Measurements from ENCODE around the gene DCST2.

Gene DCST2

DNA sequence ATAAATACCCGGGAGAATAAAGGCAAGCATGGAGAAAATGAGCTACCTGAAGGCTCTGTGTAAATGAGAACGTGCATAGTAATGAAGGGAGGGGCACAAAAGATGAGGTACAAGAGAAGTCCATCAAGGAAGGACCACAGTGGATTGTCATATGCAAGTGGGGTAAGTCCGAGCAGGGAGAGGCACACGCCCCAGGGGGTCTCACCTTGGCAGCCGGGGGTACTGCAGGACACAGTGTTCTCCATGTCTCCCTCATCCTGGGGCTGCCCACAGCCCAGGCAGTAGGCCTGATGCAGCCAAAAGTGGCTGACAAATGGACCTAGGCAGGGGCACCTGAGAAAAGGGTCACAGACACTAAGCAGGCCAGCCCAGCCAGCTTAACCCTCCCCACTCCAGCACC, 10.0 kb downstream of the DCST2 start:
- DNase-seq, result no peak

DNA sequence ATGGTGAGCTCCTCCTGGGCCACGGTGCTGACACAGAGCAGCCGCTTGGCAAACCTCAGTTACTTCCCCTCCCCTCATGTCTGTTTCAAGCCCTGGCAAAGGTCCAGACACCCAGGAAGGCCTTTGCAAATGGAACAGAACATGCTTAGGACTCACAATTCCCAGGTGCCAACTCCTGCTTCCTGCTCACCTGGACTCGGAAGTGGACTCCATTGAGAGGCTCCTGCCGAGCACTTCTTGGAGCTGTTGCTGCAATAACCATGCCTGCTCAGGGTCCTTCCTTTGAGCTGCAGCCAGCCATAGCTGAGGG, 10.7 kb downstream of the DCST2 start:
- DNase-seq, result no peak

DNA sequence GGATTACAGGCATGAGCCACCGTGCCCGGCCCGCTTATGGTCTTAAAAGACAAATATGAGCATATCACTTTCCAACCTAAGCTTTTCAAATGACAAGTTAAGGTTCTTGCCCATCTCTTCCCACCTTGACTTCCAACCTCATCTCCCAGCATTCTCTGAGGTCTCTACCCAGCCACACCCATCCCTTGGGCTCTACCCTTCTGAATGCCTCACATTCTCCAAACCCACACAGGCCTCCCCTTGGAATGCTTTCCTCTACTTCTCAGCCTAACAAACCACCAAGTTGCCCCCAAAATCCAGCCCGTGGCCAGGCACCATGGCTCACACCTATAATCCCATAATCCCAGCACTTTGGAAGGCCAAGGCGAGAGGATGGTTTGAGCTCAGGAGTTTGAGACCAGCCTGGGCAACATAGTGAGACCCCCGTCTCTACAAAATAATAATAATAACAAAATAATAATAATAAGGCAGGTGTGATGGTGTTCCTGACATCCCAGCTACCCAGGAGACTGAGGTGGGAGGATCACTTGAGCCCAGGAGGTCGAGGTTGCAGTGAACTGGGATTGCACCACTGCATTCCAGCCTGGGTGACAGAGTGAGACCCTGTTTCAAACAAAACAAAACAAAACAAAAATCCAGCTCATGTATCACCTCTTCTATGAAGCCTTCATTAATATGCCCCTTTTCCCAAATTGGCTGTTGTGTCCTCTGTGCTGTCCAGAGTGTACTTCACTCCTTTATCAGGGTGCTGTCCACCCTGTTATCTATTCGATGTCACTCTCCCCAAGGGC, 11.2 kb downstream of the DCST2 start:
- no peak for DNase-seq

DNA sequence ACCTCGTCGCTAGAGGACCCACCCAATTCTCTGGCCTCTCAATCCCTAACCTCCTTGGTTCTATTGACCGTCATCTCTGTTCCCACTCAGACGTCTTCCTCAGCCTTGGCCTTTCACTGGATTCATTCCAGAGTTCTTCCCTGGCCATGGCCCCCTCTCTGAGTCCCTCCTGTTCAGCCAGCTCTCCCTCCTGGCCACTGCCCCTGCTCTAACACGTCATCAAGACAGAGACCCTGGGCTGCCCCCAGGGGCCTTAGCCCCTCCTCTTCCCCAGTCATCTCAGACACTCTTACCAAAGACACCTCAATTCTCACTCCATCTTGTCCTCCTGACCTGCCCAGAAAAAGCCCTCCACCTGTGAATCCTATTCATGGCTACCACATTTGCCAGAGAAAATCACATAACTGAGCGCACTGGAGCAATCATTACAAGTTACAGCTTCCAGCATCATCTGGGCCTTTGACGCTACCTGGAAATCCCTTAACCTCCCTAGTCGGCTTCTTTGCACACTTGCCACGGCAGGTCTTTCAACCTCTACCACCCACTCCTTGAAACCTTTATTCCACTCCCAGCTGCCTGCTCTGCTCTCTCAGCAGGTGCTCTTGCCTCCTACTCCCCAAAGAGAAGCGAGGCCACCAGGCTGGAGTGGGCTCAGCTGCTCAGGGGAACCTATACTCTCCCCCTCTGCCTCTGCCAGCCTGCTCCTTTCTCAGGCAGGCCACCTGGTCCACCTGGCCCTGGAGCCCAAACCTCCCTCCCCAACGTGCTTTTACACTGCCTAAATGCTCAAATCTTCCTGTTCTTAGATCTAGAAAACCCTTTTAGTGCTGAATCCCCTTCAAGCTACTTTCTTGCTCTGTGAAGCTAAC, 14.0 kb downstream of the DCST2 start:
- DNase-seq, result no peak

DNA sequence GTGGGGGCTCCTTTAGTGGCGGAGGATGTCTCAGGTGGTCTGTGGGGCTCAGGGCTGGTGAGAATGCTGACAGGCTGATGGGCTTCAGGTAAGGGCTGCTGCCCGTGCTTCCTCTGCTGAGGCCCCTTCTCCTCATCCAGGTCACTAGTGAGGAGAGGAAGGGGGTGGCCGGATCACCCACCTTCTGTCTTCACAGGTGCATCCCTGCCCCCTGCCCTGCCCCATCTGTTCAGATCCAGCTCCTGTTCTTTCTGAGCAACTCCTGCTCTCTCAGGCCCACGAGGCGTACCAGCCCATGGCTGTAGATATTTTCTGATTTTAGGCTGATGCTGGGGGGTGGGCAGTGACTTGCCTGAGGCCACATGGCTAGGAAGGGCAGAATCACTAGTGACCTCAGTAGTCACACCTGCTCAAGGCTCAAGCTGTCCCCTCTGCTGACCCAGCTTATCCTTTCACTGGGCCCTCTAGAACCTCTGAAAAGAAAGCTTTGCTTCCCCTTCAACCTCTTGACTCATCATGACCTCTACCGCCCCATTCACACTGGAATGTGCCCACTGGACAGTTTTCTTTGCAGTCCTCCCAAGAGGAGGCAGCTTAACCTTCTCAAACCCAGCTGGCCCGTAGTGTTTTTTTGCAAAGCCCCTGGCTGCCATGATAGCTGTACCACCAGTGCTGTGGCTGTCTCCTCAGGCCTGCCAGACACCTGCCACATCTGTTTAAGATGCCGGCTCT, 14.8 kb downstream of the DCST2 start:
- no peak for DNase-seq

DNA sequence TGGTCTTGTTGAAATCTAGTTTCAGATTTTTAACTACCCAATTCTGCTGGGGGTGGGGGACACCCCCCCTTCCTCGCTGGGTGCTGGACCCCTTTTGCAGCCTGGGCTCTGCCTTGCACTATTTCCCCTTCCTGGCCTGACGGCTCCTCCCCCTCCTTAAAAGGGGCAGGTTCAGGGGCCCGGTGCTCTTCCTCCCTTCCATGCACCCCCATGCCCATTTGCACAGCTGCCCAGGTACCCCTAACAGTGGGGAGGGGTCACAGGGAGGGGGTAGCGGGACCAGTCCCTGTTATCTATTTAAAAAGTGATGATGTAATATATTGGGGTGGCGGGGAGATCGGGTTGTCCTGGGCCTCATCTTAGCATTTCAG, 15.7 kb downstream of the DCST2 start:
- DNase-seq, result no peak

DNA sequence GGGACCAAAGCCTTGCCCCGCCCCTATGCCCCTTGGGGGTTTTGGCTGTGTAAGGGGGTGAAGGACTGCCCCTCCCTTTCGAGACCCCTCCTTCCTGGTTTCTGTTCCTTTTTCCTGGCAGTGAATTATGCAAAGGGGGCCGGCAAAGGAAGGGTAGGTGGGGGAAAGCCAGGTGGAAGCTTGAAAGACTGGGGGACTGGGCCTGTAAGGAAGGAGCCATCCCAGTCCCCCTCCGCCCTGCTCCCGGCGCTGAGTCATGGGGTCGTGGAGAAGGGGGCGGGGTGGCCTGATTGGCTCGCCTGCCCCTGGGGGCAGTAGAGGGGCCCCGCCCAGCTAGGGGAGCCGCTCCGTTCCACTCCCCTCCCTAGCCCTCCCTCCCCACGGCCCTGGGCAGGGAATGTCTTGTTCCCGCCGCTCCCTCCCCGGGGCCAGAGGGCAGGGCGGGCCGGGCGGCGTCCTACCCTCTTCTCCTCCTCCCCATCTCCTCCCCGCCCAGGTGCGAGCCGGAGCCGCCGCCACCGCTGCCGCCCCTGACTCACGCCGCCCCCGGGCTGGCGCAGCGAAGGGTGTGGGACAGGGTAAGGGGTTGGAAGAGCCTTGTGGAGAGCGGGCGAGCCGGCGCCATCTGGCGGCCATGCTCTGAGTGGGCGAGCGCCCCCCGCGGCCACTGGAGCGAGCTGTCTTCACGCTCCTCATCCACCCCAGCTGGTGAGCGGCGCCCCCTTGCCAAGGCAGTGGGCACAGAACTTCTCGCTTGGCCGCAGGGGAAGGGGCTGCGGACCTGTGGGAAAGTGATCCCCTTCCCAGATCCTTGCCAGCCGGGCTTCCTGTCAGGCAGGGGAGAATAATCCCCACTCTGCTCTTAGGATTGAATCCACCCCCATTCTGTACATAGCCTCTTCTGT, 16.3 kb downstream of the DCST2 start:
- DNase-seq, result peak; percentile 83

DNA sequence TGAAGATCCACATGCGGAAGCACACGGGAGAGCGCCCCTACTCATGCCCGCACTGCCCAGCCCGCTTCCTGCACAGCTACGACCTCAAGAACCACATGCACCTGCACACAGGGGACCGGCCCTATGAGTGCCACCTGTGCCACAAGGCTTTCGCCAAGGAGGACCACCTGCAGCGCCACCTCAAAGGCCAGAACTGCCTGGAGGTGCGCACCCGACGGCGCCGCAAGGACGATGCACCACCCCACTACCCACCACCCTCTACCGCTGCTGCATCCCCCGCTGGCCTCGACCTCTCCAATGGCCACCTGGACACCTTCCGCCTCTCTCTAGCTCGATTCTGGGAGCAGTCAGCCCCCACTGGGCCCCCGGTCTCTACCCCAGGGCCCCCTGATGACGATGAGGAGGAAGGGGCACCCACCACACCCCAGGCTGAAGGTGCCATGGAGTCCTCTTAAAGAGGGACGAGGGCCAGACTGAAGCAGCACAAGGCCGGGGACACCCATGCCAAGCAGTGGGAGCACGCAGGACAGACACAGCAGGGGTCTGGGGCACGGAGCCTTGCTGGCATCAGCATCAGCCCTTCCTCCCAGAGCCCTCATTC, 17.2 kb downstream of the DCST2 start:
- DNase-seq, result no peak

DNA sequence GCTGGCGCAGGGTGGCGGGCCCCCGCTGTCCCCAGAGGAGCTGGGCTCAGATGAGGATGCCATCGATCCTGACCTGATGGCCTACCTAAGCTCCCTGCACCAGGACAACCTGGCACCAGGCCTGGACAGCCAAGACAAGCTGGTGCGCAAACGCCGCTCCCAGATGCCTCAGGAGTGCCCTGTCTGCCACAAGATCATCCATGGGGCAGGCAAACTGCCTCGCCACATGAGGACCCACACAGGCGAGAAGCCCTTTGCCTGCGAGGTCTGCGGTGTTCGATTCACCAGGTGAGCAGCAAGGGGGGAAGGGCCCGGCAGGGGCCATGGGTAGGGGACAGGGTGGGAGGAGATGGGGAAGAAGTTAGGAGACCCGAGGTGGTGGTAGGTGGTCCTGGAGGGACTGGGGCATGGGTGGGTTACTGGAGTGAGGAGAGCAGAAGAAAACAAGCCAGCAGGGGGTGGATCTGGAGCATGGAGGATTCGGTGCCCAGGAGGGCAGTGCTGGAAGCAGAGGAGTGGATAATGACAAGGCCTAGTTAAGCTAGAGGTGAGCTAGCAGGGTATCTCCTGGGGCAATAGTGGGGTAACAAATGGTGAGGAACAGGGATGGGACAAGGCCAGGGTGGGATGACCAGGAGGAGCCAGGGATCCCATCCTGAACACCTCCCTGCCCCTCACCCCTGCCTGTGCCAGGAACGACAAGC, 17.9 kb downstream of the DCST2 start:
- no peak for DNase-seq

DNA sequence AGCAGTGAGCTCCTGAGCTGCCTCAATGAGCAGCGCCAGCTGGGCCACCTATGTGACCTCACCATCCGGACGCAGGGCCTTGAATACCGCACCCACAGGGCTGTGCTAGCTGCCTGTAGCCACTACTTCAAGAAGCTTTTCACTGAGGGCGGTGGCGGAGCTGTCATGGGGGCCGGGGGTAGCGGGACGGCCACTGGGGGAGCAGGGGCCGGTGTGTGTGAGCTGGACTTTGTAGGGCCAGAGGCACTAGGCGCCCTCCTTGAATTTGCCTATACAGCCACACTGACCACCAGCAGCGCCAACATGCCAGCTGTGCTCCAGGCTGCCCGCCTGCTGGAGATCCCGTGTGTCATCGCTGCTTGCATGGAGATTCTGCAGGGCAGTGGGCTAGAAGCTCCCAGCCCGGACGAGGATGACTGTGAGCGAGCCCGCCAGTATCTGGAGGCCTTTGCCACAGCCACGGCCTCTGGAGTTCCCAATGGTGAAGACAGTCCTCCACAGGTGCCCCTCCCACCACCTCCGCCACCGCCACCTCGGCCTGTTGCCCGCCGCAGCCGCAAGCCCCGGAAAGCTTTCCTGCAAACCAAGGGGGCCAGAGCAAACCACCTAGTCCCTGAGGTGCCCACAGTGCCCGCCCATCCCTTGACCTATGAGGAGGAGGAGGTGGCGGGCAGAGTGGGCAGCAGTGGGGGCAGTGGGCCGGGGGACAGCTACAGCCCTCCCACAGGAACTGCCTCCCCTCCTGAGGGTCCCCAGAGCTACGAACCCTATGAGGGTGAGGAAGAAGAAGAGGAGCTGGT, 18.7 kb downstream of the DCST2 start:
- DNase-seq, result no peak

DNA sequence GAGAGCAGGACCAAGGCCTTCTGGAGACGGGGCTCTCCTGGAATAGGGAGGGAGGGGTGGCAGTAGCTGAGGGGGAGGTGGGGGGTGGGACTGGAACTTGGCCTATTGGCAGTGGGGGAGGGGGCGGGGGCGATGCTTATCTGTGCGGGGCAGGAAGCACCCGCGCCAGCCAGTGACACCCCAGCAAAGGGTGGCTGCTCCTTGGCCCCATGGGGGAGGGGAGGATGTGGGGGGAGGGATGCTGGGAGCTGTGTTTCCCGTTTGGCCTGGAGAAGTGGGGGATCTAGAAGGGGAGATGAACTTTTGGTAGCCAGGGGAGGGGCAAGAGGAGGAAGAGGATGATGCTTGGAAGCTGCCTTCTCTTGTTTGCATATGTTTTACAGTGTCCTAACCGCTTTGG, 19.9 kb downstream of the DCST2 start:
- no peak for DNase-seq

DNA sequence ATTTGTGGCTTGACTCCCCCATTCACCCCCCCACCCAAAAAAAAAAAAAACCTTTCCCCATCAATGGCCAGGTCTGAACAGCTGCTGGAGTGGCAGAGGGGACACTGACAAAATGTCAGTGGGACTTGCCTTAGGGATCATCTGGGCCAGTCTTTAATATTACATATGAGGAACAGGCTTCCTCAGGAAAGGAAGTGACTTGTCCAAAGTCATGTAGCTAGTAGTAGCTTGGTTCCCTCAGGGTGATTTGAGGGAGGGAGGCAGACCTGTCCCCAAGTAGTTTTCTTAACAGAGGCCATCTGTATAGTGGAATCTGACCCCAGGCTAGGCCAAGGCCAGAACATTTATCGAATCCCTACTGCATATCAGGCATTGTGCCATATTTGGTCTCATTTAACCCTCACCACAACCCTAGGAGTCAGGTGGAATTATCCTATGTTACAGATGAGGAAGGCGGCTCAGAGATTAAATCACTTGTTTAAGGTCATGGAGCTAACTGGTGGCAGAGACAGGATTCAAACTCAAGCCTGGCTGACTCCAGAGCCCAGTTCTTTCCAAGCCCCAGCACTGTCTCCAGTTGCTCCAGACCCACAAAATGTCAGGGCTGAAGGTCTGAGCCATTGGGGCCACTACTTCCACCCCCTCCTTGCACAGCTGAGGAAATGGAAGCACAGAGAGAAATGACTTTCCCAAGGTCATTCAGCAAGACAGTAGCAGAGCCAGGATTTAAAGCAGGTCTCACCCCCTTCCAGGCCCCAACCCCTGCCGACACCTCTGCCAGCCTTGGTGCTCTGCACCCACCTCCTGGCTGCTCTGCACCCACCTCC, 20.6 kb downstream of the DCST2 start:
- DNase-seq, result no peak

DNA sequence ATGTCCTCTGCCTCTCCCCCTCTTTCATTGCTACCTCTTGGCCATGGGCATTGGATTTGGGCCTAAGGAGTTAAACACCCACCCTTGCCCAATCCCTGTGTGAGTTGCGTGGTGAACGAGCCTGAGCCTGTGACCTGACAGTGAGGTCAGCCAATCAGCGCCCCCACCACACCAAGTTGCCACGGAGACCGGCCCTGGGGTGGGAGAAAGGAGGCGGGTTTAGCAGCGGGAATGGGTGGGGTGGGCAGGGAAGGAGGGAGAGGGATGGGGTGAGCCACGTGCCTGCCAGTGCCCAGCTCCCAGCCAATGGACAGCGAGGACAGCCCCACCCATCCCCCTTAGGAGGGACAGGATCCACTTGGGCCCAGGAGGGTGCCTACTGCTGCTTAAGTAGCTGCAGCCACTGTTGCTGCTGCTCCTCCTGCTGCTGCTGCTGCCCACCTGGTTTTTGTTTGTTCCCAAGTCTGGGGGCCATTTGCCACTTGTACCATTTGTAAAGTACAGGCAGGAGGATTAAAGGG, 21.5 kb downstream of the DCST2 start:
- DNase-seq, result no peak

DNA sequence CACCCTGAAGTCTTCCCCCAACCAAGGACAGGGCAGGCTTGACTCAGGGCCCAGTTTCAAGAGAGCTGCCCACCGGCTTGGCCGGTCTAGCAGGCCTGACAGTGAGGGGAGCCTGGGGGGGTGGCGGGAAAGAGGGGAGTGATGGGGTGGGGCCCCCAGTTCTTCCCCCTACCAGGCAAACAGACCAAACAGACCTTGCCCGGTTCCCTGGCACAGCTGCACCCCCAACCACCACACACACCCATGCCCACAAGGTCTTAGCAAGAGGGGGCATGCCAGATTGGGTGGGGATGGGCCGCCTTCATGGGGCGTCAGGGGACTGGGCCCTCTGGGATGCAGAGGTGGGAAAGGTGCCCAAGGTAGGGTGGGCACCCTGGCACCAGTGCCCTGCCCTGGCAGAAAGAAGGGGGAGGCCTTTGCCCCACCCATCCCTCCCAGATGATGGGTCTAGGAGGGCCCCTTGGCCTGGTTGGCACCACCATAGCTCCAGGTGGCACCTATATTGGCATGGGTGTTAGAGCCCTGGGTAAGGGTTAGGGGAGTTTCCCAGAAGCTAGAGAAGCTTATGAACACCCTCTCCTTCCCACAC, 22.1 kb downstream of the DCST2 start:
- DNase-seq, result no peak

DNA sequence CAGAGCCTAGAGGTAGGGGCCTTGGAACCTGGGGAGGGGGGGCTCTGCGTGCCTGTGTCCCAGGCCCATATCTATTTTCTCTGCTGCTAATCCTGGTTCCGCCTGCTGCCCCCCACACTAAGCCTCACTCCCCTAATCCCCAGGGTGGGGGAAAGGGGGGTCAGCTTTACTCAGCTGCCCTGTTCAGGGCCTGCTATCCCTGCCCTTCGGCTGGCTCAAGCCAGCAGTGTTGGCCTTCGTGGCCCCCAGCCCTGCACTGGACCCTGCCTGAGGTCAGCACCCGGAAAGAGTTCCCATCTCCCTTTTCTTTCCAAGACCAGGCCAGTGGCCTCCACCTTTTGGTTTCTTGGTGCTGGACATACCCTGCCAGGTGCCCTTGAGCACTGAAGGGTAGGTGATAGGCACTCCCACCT, 22.6 kb downstream of the DCST2 start:
- no peak for DNase-seq

DNA sequence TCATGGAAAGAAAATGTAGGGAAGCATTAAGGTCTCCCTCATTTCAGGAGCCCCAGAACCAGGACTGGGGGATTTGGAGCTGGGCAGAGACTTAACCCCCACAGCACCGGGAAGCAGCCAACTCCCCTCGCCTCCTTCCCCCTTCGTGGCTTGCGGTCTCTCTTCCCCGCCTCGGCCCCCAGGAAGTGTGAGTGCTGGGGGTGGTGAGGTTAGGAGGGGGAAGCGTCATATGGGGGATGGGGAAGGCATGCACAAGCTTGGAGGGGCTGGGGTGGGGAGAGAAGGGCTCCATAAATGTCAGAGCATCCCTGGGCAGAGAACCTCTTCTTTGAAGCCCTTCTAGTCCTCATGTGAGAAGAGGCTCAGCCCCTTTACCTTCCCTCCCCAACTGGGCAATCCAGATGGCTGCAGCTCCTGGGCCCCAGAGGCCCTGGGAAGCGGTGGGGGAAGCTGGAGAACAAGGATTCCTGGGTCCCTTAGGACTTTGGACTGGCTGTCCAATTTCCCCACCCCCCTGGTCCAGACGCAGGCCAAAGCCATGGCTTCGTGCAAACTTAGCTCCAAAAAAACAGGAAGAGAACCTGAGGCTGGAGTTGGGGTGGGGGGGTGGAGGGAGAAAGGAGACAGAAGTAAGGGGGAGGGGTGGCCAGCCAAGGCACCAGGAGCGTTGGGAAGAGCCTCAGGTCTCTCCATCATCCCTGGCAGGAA, 23.2 kb downstream of the DCST2 start:
- DNase-seq, result no peak

DNA sequence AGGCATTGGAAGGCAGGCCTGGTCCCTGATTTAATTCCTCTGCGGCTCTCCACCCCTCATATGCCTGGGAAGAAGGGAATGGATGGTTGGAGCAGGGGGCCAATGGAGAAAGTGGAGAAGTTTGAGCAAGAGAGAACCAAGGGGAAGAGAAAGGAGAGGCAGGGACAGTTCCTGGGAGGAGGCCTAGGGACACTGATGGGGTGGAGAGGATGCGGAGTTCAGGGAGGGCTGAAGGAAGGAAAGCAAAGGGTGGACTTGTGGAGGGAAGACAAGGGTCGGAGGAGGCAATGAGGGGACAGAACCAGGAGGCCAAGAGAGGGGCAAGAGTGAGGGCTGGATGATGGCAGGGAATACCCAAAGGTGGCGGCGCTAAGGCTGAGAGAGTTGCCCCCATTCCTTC, 23.8 kb downstream of the DCST2 start:
- DNase-seq, result no peak

DNA sequence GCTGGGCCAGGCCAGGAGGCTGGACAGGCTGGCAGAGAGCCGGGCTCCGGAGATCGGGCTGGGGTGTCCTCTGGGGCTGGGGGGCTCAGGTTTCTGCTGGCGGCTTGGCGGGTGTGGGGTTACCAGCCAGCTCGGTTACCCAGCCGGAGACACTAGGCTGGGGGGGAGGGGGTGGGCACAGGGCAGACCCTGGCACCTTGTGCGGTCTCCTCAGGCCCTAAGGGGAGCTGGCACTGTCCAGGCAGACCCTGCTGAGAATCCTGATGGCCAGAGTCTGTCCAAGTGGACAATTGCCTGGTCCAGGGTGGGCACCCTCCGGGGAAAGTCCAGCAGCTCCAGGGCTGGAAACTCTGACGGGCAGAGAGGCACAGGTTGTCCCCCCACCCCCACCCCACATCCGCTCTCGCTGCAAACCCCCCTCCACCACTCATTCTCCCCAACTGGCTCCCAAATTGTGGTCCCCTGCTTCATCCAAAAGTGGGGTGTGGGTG, 24.3 kb downstream of the DCST2 start:
- DNase-seq, result no peak

Measured in fibroblast of skin of abdomen (primary cell).